ENCODE measurements around the gene GRM2. TPM values are rescaled to one million over a fixed set of nuclear protein-coding genes. Genes with fewer than 3 reads are reported as not detected.

GRM2 gene
- total and polyA plus RNA-seq, 8 donors: 0.06 to 0.58 (median 0.26) TPM; not detected in 4

DNA sequence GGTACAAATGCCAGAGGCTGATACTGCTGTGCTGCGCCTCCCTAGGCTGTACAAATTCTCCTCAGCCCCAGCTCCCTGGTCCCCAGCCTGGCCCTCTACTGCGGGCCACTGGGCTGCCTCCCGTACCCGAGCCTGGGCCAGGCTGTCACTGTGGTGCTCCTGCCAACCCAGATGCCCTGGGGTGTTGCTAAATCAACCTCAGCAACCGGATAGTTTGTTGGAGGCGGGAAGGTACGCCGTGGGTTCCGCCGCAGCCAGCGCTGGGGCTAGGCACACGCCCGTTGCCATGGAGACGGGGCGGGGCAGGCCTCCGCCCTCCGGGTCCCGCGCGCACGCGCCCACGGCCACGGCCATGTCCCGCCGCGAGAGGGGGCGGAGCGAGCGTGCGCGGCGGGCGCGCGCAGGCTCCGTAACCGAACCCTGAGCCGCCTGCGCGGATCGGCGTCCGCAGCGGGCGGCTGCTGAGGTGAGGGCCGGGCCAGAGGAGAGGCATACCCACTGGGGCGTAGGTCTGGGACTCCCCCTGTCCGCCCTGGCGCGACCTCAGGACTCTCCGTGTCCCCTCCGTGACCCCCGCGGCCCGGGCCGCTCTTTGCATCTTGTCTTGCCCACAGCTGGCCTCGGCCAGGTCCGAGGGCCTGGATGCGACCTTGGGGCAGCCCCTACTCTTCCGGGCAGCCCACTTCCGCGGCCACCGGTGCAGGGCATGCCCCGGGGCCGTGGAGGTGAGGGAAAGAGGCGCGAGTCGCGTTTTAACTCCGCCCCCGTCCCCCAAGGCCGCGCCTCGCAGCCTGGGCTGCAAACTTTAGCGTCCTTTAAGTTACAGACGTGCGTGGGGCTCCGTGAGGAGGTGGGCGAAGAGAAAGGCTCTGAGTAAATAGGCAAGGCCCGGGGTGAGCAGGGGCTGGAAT, 35.8 kb upstream of the GRM2 start, which contains the start of gene TEX264:
TEX264 (plus strand) TSS at position 430 of the 911 bp plus-strand sequence. CDS start 3,053 bp downstream, outside the sequence.
- H3K9me3 ChIP-seq: no peaks in the 10 kb centered on the region
- WGBS, 5 donors: 0 to 1% (median 0%) methylated on average over 15 to 81 of the region's 81 CpGs
- TF ChIP-seq EP300 (IDR thresholded peaks at IDR 0.05): no peak
- TF ChIP-seq POLR2AphosphoS5 (IDR thresholded peaks at IDR 0.05): peak in 2 of 3 donors; percentile 77 to 90
- H3K36me3 ChIP-seq: peaks cover 2 to 21% (median 20%) of the 10 kb centered on the region in 4 donors
- H3K4me3 ChIP-seq: peak within 1 kb of the TSS; percentile 63 to 99 (median 80)
- DNase-seq: peak; percentile 94 to 96
- peaks cover 41 to 65% (median 57%) of the 10 kb centered on the region in 4 donors for H3K4me1 ChIP-seq
- intact Hi-C loops (cut with DNase I; ENCODE audit: low total_unique reads): no loop called here
- H3K27me3 ChIP-seq: no peaks in the 10 kb centered on the region
- peak within 1 kb of the TSS; percentile 88 to 97 (median 94) for H3K27ac ChIP-seq

DNA sequence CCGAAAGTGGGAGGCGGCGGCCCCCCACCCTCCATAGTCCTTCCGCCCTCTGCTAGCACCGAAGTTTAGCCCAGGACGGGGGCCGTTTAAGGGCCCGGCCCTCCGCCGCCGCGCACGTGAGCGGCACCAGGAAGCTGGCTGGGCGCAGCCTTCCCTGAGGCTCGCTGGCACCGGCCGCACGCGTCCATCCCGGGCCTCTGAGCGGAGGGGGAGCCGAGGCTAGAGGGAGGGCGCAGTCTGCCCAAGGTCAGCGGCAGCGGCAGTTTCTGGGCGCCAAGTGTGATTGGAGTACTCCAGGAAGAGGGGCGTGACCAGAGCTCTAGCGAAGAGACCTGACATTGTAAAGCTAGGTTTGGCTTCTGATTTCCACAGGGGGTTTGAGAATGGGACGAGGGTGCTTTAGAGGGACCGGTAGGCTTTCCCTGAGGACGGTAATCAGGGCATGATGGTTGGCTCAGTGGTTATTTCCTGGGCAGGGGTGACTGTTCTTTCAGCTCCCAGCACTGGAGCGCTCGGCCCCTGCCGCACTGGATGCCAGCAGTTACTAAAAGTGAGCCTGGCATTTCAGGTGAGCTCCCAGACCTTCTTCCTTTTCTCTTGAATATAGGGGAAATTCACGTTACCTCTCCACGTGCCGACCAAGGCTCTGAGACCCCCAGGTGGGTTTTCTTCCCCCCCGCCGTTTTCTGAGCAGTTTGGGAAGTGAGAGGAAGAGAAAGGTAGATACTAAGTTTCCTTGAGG, 35.0 kb upstream of the GRM2 start:
- intact Hi-C loops (cut with DNase I; ENCODE audit: low total_unique reads): no loop called here
- Histone ChIP-seq H3K27ac (peak overlapping the region; percentile 88 to 97 (median 94)), H3K36me3 (peaks cover 8 to 29% (median 28%) of the 10 kb centered on the region in 4 donors), H3K4me1 (peaks cover 41 to 69% (median 58%) of the 10 kb centered on the region in 4 donors), H3K4me3 (peak overlapping the region; percentile 63 to 99 (median 80)), H3K27me3 (no peaks in the 10 kb centered on the region), H3K9me3 (no peaks in the 10 kb centered on the region)
- TF ChIP-seq POLR2A (IDR thresholded peaks at IDR 0.05): no peak
- peak in 2 of 3 donors; percentile 60 to 73 for TF ChIP-seq POLR2AphosphoS5 (IDR thresholded peaks at IDR 0.05)
- no peak for TF ChIP-seq EP300 (IDR thresholded peaks at IDR 0.05)
- WGBS, 5 donors: 6 to 18% (median 8%) methylated on average over 11 to 40 of the region's 40 CpGs
- peak; percentile 76 to 89 for DNase-seq

GRCh38 chr3:51673181-51673801, 33.6 kb upstream of the GRM2 start:
- peaks cover 8 to 42% (median 42%) of the 10 kb centered on the region in 4 donors for H3K36me3 ChIP-seq
- WGBS, 5 donors: 75 to 89% (median 83%) methylated on average over 4 of the region's 4 CpGs
- intact Hi-C loops (cut with DNase I; ENCODE audit: low total_unique reads): no loop called here
- peak in 1 of 2 donors; percentile 19 for DNase-seq
- no peak for TF ChIP-seq EP300 (IDR thresholded peaks at IDR 0.05)
- no peak for TF ChIP-seq POLR2AphosphoS5 (IDR thresholded peaks at IDR 0.05)
- TF ChIP-seq, protein P1, sequence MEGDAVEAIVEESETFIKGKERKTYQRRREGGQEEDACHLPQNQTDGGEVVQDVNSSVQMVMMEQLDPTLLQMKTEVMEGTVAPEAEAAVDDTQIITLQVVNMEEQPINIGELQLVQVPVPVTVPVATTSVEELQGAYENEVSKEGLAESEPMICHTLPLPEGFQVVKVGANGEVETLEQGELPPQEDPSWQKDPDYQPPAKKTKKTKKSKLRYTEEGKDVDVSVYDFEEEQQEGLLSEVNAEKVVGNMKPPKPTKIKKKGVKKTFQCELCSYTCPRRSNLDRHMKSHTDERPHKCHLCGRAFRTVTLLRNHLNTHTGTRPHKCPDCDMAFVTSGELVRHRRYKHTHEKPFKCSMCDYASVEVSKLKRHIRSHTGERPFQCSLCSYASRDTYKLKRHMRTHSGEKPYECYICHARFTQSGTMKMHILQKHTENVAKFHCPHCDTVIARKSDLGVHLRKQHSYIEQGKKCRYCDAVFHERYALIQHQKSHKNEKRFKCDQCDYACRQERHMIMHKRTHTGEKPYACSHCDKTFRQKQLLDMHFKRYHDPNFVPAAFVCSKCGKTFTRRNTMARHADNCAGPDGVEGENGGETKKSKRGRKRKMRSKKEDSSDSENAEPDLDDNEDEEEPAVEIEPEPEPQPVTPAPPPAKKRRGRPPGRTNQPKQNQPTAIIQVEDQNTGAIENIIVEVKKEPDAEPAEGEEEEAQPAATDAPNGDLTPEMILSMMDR (IDR thresholded peaks at IDR 0.05): no peak
- TF ChIP-seq POLR2A (IDR thresholded peaks at IDR 0.05): no peak
- no peaks in the 10 kb centered on the region for H3K27me3 ChIP-seq
- peak overlapping the region in 1 of 5 donors; percentile 46 for H3K27ac ChIP-seq
- H3K4me3 ChIP-seq: peak overlapping the region in 1 of 4 donors; percentile 3
- no peaks in the 10 kb centered on the region for H3K9me3 ChIP-seq
- H3K4me1 ChIP-seq: peaks cover 41 to 78% (median 63%) of the 10 kb centered on the region in 4 donors

DNA sequence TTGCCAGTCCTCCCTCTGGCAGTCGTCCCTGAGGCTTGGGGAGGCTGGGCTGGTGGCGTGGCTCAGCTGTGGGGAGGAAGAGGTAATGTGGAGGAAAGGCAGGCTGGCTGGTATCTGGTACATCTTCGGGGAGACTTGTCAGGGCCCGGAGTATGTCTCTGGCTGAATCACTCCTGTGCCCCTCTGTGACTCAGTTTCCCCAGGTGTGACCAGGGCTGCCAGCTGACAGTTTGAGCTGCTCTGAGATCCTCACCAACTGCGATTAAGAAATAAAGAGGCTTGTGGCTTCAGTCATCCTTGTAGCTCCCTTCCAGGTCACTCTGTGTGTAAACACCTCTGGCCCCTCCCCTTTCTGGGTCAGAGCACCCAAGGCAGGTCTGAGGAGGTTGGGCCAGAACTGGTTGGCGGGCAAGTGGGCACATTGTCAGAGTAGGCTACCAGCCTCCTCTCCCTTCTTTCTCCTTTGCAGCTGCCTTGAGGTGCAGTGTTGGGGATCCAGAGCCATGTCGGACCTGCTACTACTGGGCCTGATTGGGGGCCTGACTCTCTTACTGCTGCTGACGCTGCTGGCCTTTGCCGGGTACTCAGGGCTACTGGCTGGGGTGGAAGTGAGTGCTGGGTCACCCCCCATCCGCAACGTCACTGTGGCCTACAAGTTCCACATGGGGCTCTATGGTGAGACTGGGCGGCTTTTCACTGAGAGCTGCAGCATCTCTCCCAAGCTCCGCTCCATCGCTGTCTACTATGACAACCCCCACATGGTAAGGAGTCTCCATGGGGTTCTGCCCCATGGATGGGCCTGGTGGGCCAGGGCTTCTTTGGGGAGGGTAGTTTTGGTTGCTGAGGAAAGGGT, 32.8 kb upstream of the GRM2 start:
- Histone ChIP-seq H3K27ac (peak overlapping the region in 1 of 5 donors; percentile 46), H3K27me3 (no peaks in the 10 kb centered on the region), H3K4me1 (peaks cover 38 to 80% (median 59%) of the 10 kb centered on the region in 4 donors), H3K9me3 (no peaks in the 10 kb centered on the region), H3K4me3 (no peak overlapping the region), H3K36me3 (peaks cover 8 to 50% (median 46%) of the 10 kb centered on the region in 4 donors)
- DNase-seq: peak in 1 of 2 donors; percentile 24
- TF ChIP-seq POLR2AphosphoS5 (IDR thresholded peaks at IDR 0.05): no peak
- no peak for TF ChIP-seq EP300 (IDR thresholded peaks at IDR 0.05)
- TF ChIP-seq POLR2A (IDR thresholded peaks at IDR 0.05): no peak
- WGBS, 5 donors: 86 to 94% (median 89%) methylated on average over 14 of the region's 14 CpGs
- intact Hi-C loops (cut with DNase I; ENCODE audit: low total_unique reads): no loop called here

DNA sequence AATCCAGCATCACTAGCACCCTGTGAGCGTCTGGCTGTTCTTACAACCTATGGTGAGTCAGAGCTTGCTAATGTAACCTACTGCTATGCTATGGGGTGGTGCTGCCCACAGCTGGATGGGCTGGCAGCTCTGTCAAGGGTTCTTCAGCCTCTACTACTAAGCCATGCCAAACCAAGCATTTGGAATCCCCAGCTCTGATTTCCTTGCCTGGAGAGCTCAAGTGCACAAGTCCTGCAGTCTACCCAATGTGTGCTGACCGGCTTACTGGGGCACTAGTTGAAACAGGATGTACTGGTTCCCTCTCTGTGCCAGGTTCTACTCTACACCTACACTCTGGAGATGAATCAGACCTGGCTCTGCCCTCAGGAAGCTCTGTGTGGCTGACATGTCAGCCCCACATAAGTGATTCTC, 31.7 kb upstream of the GRM2 start:
- 57 to 88% (median 79%) methylated on average over 2 of the region's 2 CpGs for WGBS, 5 donors
- TF ChIP-seq POLR2AphosphoS5 (IDR thresholded peaks at IDR 0.05): no peak
- TF ChIP-seq, protein P1 (IDR thresholded peaks at IDR 0.05): no peak
- TF ChIP-seq POLR2A (IDR thresholded peaks at IDR 0.05): no peak
- TF ChIP-seq EP300 (IDR thresholded peaks at IDR 0.05): no peak
- Histone ChIP-seq H3K4me3 (no peak overlapping the region), H3K27ac (no peak overlapping the region), H3K27me3 (no peaks in the 10 kb centered on the region), H3K36me3 (peaks cover 8 to 61% (median 55%) of the 10 kb centered on the region in 4 donors), H3K4me1 (peaks cover 27 to 77% (median 48%) of the 10 kb centered on the region in 4 donors), H3K9me3 (no peaks in the 10 kb centered on the region)
- DNase-seq: no peak
- intact Hi-C loops (cut with DNase I; ENCODE audit: low total_unique reads): no loop called here
